Neutrophil (primary cell): ENCODE results near the gene KRT78.

Source experiments
- H3K27ac ChIP-seq: fragments of 200-600 bp; sonication (generic); 2 replicates; pipeline ENCODE4 v1.5.1; 2016; ENCODE audit warnings: mild to moderate bottlenecking, moderate library complexity
- H3K27me3 ChIP-seq: fragments of 200-600 bp; sonication (generic); 2 replicates; pipeline ENCODE4 v1.6.0; 2016; ENCODE audit warnings: mild to moderate bottlenecking
- H3K36me3 ChIP-seq: fragments of 200-600 bp; sonication (generic); 2 replicates; pipeline ENCODE4 v1.5.1; 2017
- H3K4me1 ChIP-seq, 2 experiments: fragments of 200-600 bp in 1 of 2; sonication (generic) in 1 of 2; 1 replicate in 1 of 2; 2 replicates in 1 of 2; pipeline versions ENCODE4 v1.5.1 to v1.6.1; 2013 to 2016; ENCODE audit warnings: low read depth in 1 of 2, low read length in 1 of 2, mild to moderate bottlenecking in 1 of 2, moderate library complexity in 1 of 2; ENCODE audit not compliant: control insufficient read depth in 1 of 2, insufficient read depth in 1 of 2
- H3K4me3 ChIP-seq, 2 experiments: fragments of 200-600 bp in 1 of 2; sonication (generic) in 1 of 2; 1 replicate in 1 of 2; 2 replicates in 1 of 2; pipeline ENCODE4 v1.5.1; 2013 to 2016; ENCODE audit warnings: low read depth in 1 of 2, low read length in 1 of 2, mild to moderate bottlenecking in 1 of 2, moderate library complexity in 1 of 2
- H3K9me3 ChIP-seq: fragments of 200-600 bp; sonication (generic); 2 replicates; pipeline ENCODE4 v1.5.1; 2016
- TF ChIP-seq, protein P1 (sequence below): fragments of 200-600 bp; sonication (generic); IDR thresholded peaks from 2 replicates; pipeline ENCODE4 v1.5.1; 2016; ENCODE audit warnings: antibody characterized with exemption

Gene KRT78

DNA sequence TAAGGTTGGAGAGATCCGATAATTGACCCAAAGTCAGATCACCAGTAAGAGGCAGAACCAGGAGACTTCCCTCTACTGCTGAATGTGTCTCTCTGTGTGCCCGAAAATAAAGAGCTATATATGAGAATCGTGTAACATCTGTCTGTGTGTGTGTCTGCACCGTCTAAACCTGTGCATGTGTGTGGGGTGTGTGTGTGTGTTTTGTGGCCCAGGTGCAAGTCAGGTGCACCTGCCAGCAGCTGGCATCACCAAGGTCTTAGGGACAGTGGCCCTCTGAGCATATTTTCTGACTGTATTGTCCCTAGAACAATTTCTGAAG, 24.7 kb upstream of the KRT78 start:
- TF ChIP-seq, protein P1, sequence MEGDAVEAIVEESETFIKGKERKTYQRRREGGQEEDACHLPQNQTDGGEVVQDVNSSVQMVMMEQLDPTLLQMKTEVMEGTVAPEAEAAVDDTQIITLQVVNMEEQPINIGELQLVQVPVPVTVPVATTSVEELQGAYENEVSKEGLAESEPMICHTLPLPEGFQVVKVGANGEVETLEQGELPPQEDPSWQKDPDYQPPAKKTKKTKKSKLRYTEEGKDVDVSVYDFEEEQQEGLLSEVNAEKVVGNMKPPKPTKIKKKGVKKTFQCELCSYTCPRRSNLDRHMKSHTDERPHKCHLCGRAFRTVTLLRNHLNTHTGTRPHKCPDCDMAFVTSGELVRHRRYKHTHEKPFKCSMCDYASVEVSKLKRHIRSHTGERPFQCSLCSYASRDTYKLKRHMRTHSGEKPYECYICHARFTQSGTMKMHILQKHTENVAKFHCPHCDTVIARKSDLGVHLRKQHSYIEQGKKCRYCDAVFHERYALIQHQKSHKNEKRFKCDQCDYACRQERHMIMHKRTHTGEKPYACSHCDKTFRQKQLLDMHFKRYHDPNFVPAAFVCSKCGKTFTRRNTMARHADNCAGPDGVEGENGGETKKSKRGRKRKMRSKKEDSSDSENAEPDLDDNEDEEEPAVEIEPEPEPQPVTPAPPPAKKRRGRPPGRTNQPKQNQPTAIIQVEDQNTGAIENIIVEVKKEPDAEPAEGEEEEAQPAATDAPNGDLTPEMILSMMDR: no peak
- no peaks in the 10 kb centered on the region for H3K36me3 ChIP-seq

DNA sequence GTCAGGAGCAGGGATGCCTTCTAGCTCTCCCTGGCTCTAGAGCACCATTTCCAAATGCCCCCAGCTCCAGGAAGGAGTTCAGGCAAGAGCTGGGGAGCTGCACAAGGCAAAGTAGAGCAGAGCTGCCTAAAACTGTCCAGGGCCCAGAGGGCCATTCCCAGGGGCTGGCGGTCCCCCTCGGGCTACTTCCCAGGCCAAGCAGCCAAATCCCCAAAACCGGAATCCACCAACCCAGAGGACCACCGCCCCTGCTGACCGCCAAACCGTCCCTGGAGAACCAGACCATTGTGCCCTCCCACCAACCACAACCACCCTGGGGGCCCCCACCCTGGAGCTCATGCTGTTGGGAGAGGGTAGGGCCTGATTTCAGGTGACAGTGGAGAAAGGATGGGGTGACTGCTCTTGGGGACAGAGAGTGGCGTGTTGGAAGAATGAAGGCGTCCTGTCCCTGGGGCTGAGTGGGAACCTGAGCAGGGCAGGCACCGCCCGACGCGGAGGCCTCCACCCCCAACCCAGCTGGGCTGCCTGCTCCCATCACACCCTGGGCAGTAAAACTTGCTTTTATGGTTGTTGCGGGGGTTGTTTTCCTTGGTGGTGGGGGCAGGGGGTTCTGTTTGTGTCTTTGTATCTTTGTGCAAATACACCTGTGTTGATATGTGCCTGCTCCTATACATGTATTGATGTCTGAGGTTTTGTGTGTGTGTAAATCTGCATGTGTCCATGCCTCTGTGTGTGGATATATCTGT, 24.0 kb upstream of the KRT78 start:
- peaks cover 0 to 3% of the 10 kb centered on the region in 2 experiments for H3K4me1 ChIP-seq

More for the DNA sequence above, 24.7 kb upstream of the KRT78 start:
- H3K9me3 ChIP-seq: no peaks in the 10 kb centered on the region
- no peak overlapping the region for H3K27ac ChIP-seq
- H3K4me3 ChIP-seq: no peak overlapping the region
- H3K27me3 ChIP-seq: peaks cover 45% of the 10 kb centered on the region
- H3K4me1 ChIP-seq: peaks cover 0 to 3% of the 10 kb centered on the region in 2 experiments

DNA sequence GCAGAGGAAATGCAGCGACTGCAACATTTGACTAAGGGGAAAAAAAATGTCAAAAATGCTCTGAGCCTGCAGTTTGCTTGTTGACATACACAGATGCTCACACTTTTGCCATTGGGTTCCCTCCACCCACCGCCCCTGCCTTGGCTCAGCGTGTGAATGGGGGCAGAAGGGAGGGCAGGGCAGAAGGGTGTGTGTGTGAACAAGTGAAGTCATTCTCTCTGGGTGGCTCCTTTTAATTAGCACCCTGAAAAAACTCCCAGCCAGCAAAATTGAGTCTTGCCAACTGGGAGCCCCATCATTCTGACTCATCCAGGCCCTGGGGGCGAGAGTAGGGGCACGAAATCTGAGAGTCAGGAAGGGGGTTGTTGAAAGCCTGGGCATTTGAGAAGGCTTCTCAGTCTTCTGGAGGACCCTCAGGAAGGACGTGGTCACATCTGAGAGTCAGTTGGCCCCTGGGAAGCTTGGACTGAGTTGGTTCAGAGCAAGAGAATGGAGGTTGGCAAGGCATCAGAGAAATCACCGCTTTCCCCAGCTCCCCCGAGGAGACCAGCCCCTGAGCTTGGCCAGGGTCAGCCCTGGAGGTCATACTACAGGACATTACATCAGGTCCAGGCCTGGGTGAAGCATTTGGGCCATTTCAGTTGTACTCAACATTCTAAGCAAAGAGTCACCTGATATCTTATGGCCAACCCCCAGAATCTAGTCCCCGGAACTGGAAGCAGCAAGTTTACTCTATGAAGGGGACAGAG, 22.7 kb upstream of the KRT78 start:
- Histone ChIP-seq H3K4me1 (peaks cover 0 to 3% of the 10 kb centered on the region in 2 experiments), H3K27ac (no peak overlapping the region)

More for the DNA sequence above, 24.0 kb upstream of the KRT78 start:
- no peak overlapping the region for H3K27ac ChIP-seq
- peaks cover 45% of the 10 kb centered on the region for H3K27me3 ChIP-seq
- H3K9me3 ChIP-seq: no peaks in the 10 kb centered on the region
- H3K36me3 ChIP-seq: no peaks in the 10 kb centered on the region
- TF ChIP-seq, protein P1: no peak
- H3K4me3 ChIP-seq: no peak overlapping the region

DNA sequence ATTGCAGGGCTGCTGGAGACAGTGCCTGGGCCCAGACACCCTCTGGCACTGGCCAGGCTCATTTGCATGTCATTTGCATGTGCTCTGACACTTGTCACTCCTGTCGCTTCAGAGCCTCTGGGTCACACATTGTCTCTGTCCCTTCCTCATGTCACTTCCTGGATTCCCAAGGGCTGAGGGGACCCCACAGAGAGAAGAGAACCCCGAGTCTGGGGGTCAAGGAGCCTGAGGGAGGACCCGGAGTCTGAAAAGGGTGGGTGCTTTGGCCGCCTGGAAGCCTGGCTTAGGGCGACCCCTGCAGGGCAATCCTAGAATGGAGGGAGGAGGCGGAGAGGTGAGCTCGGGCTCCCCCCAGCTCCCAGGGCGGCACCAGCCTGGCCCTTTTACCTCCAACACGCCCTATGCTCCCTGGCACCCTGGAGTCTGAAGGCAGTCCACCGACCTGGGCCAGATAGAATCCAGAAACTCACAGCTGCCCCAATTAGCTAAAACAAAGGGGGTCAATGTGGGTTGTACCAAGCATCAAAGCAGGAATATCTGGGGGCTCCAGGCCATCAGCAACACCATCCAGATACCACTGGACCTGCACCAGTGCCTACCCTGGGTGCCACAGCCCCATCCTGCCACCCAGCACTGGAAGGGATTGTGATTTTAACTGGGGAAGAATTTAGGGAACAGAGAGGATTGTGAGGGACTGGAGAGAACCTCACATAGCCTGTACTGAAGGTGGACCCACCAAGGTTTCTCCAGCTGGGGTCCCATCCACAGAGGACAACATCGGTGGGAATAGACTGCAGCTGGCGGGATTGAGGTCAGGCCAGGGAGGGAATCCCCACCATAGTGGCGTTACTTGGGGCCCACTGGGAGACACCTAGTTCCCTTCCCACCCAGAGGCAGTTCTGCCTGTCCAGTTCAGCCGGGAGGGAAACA, 21.8 kb upstream of the KRT78 start:
- Histone ChIP-seq H3K27me3 (peaks cover 45% of the 10 kb centered on the region), H3K4me1 (peaks cover 0 to 3% of the 10 kb centered on the region in 2 experiments), H3K36me3 (no peaks in the 10 kb centered on the region), H3K27ac (no peak overlapping the region), H3K4me3 (no peak overlapping the region), H3K9me3 (no peaks in the 10 kb centered on the region)
- TF ChIP-seq, protein P1: no peak

More for the DNA sequence above, 22.7 kb upstream of the KRT78 start:
- Histone ChIP-seq H3K9me3 (no peaks in the 10 kb centered on the region), H3K36me3 (no peaks in the 10 kb centered on the region), H3K27me3 (peaks cover 45% of the 10 kb centered on the region), H3K4me3 (no peak overlapping the region)
- TF ChIP-seq, protein P1: no peak

DNA sequence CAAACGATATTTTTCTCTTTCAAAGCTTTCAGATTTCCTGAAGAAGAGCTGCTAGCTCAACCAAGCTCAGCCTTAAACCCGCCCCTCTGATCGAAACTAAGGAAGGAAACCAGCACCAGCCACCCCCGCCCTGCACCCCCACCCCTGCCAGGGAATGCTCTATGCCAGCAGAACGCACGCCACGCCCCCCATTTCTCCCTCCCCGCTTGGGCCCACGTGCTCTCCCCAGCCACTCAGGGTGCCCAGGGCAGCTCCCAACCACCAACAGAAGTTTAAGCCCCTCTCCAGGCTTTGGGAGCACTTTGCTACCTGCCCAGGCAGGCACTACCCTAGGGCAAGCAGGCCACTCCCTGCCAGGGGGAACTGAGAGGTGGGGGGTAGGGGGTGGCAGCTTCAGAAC, 18.8 kb upstream of the KRT78 start:
- no peaks in the 10 kb centered on the region for H3K36me3 ChIP-seq
- no peaks in the 10 kb centered on the region for H3K9me3 ChIP-seq
- TF ChIP-seq, protein P1: no peak
- no peaks in the 10 kb centered on the region for H3K4me1 ChIP-seq
- no peak overlapping the region for H3K4me3 ChIP-seq
- peaks cover 17% of the 10 kb centered on the region for H3K27me3 ChIP-seq
- no peak overlapping the region for H3K27ac ChIP-seq
